GM12878 (cell line): ENCODE measurements around the gene C16orf74. TPM values are rescaled to one million over a fixed set of nuclear protein-coding genes. Genes with fewer than 3 reads are reported as not detected.

ENCODE experiments used
- ATAC-seq: fragments of 200-7000 bp; cut with Tn5 transposase; 3 replicates; pipeline ENCODE4 v1.9.1; 2020; ENCODE audit warnings: mild to moderate bottlenecking, moderate library complexity
- BruUV-seq: library from RNA; stranded (reverse); fragments of 400-500 nt; replicated peaks from 2 replicates; lab custom pipeline; 2021; lab: Mats Ljungman, UMichigan
- CTCF ChIA-PET: fragments of 300-600 bp; sonication (Branson Sonifier 250); formaldehyde crosslinking; extraction: SDS; loops from one replicate; lab custom pipeline; 2021; ENCODE audit warnings: inconsistent platforms; lab: Yijun Ruan, JAX
- POLR2A ChIA-PET: fragments of 350-600 bp; formaldehyde crosslinking; extraction: SDS; loops from one replicate; lab custom pipeline; 2021; ENCODE audit warnings: inconsistent platforms; lab: Charles Lee
- RAD21 ChIA-PET: fragments of 300-600 bp; sonication (Branson Sonifier 250); formaldehyde crosslinking; loops from one replicate; lab custom pipeline; 2023; ENCODE audit warnings: antibody characterized with exemption; ENCODE audit not compliant: unreplicated experiment; lab: Charles Lee
- SMC1A ChIA-PET: fragments of 300-600 bp; sonication (Branson Sonifier 250); formaldehyde crosslinking; loops from one replicate; lab custom pipeline; 2023; ENCODE audit not compliant: unreplicated experiment, uncharacterized antibody; lab: Charles Lee
- DNase-seq: peaks from one replicate; pipeline ENCODE4 v3.0.0-alpha.2; 2011; ENCODE audit warnings: low read depth, low spot score
- FAIRE-seq: peaks from 3 replicates; lab custom pipeline; 2011; peaks lifted over from hg19 to GRCh38; lab: Jason Lieb, UNC
- H2AFZ ChIP-seq: 2 replicates; pipeline ENCODE4 v1.6.0; 2011; ENCODE audit warnings: low read depth, low read length, control low read depth; ENCODE audit not compliant: control insufficient read depth
- H3K27ac ChIP-seq: 2 replicates; pipeline ENCODE4 v1.5.1; 2011; ENCODE audit warnings: control low read depth; ENCODE audit not compliant: control insufficient read depth, insufficient read depth
- H3K27me3 ChIP-seq, 2 experiments: replicated peaks in 1 of 2; 2 replicates each; pipeline versions ENCODE4 v1.6.0 to v1.6.1; 2011; ENCODE audit warnings: low read length in 1 of 2; ENCODE audit not compliant: control insufficient read depth in 2 of 2, insufficient read depth in 2 of 2
- H3K36me3 ChIP-seq, 2 experiments: 2 replicates each; pipeline ENCODE4 v1.5.1; 2011; ENCODE audit warnings: low read length in 1 of 2; ENCODE audit not compliant: control insufficient read depth in 2 of 2, insufficient read depth in 2 of 2
- H3K4me1 ChIP-seq: 2 replicates; pipeline ENCODE4 v1.6.1; 2011; ENCODE audit warnings: mild to moderate bottlenecking, low read length, moderate library complexity, mixed read lengths; ENCODE audit not compliant: control insufficient read depth, insufficient read depth
- H3K4me2 ChIP-seq: 2 replicates; pipeline ENCODE4 v1.6.0; 2011; ENCODE audit warnings: control low read depth; ENCODE audit not compliant: control insufficient read depth, insufficient read depth
- H3K4me3 ChIP-seq: fragments of 200-600 bp; sonication (generic); 2 replicates; pipeline ENCODE4 v1.5.1; 2016
- H3K79me2 ChIP-seq: 2 replicates; pipeline ENCODE4 v1.6.0; 2011; ENCODE audit warnings: low read length; ENCODE audit not compliant: control insufficient read depth, insufficient read depth
- H3K9ac ChIP-seq: 2 replicates; pipeline ENCODE4 v1.8.0; 2011; ENCODE audit warnings: low read length, control low read depth, mixed read lengths; ENCODE audit not compliant: control insufficient read depth, insufficient read depth
- H3K9me3 ChIP-seq: replicated peaks from 3 replicates; pipeline ENCODE4 v1.5.1; 2011; ENCODE audit warnings: mild to moderate bottlenecking, low read length; ENCODE audit not compliant: control insufficient read depth, insufficient read depth
- H4K20me1 ChIP-seq: 2 replicates; pipeline ENCODE4 v1.6.0; 2011; ENCODE audit not compliant: control insufficient read depth, insufficient read depth
- EGR1 ChIP-seq, 2 experiments: IDR thresholded peaks; 1 replicate in 1 of 2; 2 replicates in 1 of 2; pipeline ENCODE4 v1.6.1; 2011 to 2012; ENCODE audit warnings: low read depth in 2 of 2, low read length in 2 of 2, borderline replicate concordance in 1 of 2, mild to moderate bottlenecking in 1 of 2, moderate library complexity in 1 of 2
- GATAD2B ChIP-seq: fragments of 450-650 bp; conservative IDR thresholded peaks from 2 replicates; pipeline ENCODE4 v1.6.1; 2017; ENCODE audit warnings: low read depth, mild to moderate bottlenecking, moderate library complexity
- PBX3 ChIP-seq: IDR thresholded peaks from 2 replicates; pipeline ENCODE4 v1.6.1; 2011; ENCODE audit warnings: mild to moderate bottlenecking, low read depth, low read length, moderate library complexity; ENCODE audit not compliant: insufficient replicate concordance
- PKNOX1 ChIP-seq: fragments of 450-650 bp; IDR thresholded peaks from 2 replicates; pipeline ENCODE4 v1.6.1; 2016; ENCODE audit warnings: mild to moderate bottlenecking
- SMAD1 ChIP-seq: fragments of 450-650 bp; IDR thresholded peaks from 2 replicates; pipeline ENCODE4 v1.6.1; 2018; ENCODE audit warnings: mild to moderate bottlenecking, low read depth; ENCODE audit not compliant: partially characterized antibody
- TCF12 ChIP-seq: IDR thresholded peaks from 2 replicates; pipeline ENCODE4 v1.6.1; 2011; ENCODE audit warnings: low read depth, mild to moderate bottlenecking, low read length
- ZBTB33 ChIP-seq: fragments of 450-650 bp; IDR thresholded peaks from 2 replicates; pipeline ENCODE4 v1.6.1; 2017; ENCODE audit warnings: mild to moderate bottlenecking
- ZNF592 ChIP-seq: fragments of 450-650 bp; IDR thresholded peaks from 2 replicates; pipeline ENCODE4 v1.6.1; 2017; ENCODE audit warnings: mild to moderate bottlenecking, moderate library complexity
- WGBS: methylation state at CpG from one replicate; pipeline ENCODE4 v1.1.6; 2016; ENCODE audit warnings: low lambda C conversion rate; ENCODE audit not compliant: insufficient replicate concordance, insufficient coverage; ENCODE audit errors: missing lambda C conversion rate; 5-methylcytosine and 5-hydroxymethylcytosine counted together
- in situ Hi-C: fragments of 300-500 bp; cut with MboI; formaldehyde crosslinking; loops from 9 replicates; pipeline ENCODE4 v1.14.3; 2018; ENCODE audit warnings: mixed read lengths
- intact Hi-C: fragments of 100-400 bp; cut with micrococcal nuclease; formaldehyde crosslinking; loops from one replicate; pipeline ENCODE4 v1.14.2; 2022; ENCODE audit not compliant: unreplicated experiment
- polyA plus RNA-seq, 11 experiments: library from polyadenylated mRNA; depleted of rRNA in 4 of 11; unstranded in 6 of 11; stranded (reverse) in 5 of 11; fragments of >200 nt; fragmentation: Nextera tagmentation in 4 of 11; fragmentation: Illumina TruSeq in 1 of 11; extraction: Ambion mirVana in 4 of 11; extraction: Trizol in 1 of 11; gene quantifications; 1 replicate in 1 of 11; 2 replicates in 10 of 11; pipeline versions ENCODE4 v1.2.1 to v1.2.3, GENCODE V29; 2011 to 2016; ENCODE audit warnings: inconsistent platforms in 2 of 11, missing spikeins in 2 of 11, low read depth in 1 of 11
- total RNA-seq, 4 experiments: library from RNA; depleted of rRNA in 3 of 4; stranded (reverse); fragments of >200 nt in 3 of 4; fragmentation: Illumina TruSeq in 1 of 4; extraction: Trizol in 1 of 4; gene quantifications; 2 replicates each; pipeline versions ENCODE4 v1.2.1 to v1.2.3, GENCODE V29; 2013 to 2021

The C16orf74 gene
- total and polyA plus RNA-seq, 10 of the 15 experiments (the other 5 are each of a cell fraction or from before 2014, with no cell fraction given), result 0.23 to 20.1 (median 6.8) TPM

- Histone ChIP-seq H2AFZ (no peak overlapping the region), H3K9ac (no peak overlapping the region), H3K4me1 (no peaks in the 10 kb centered on the region), H3K4me3 (no peak overlapping the region)
- CTCF ChIA-PET, result interaction anchor here (1.2 kb wide), 1 partner anchor 8 kb away, joined by 4 read pairs; no protein-coding TSS in a partner anchor
- no peak for DNase-seq
- no peak for FAIRE-seq
- no TSS peak for BruUV-seq
- in situ Hi-C loops, result no loop called here
- WGBS, result 78% methylated on average over 8 of the region's 8 CpGs
- SMC1A ChIA-PET, result no interaction called here
- RAD21 ChIA-PET, result interaction anchor here (0.6 kb wide), 1 partner anchor 9 kb away, joined by 5 read pairs; no protein-coding TSS in a partner anchor
- TF ChIP-seq ZBTB33 (no peak), SMAD1 (no peak)
- TF ChIP-seq, all 136 proteins: peak for 0
- ATAC-seq, result no peak
- no peak overlapping the region for H3K27ac ChIP-seq
- POLR2A ChIA-PET, result no interaction called here
- no peaks in the 10 kb centered on the region for H3K79me2 ChIP-seq
- no peaks in the 10 kb centered on the region for H3K9me3 ChIP-seq
- no peaks in the 10 kb centered on the region for H3K36me3 ChIP-seq
- H4K20me1 ChIP-seq, result no peaks in the 10 kb centered on the region
- intact Hi-C loops, result no loop called here
- H3K27me3 ChIP-seq, result no peaks in the 10 kb centered on the region
- H3K4me2 ChIP-seq, result no peak overlapping the region
Observed at GRCh38 chr16:85767531-85767930, 16.6 kb upstream of the C16orf74 start.

GRCh38 chr16:85765767-85766166 lies 14.9 kb upstream of the C16orf74 start:
- H3K4me3 ChIP-seq, result no peak overlapping the region
- no peaks in the 10 kb centered on the region for H3K36me3 ChIP-seq
- ChIA-PET RAD21 (no interaction called here), CTCF (no interaction called here), SMC1A (no interaction called here), POLR2A (no interaction called here)
- no peaks in the 10 kb centered on the region for H4K20me1 ChIP-seq
- intact Hi-C loops, result no loop called here
- no TSS peak for BruUV-seq
- no peak for ATAC-seq
- no peaks in the 10 kb centered on the region for H3K4me1 ChIP-seq
- WGBS, result 46% methylated on average over 8 of the region's 8 CpGs
- no peak overlapping the region for H3K27ac ChIP-seq
- no peak for FAIRE-seq
- H3K4me2 ChIP-seq, result no peak overlapping the region
- in situ Hi-C loops, result no loop called here
- no peak overlapping the region for H2AFZ ChIP-seq
- H3K27me3 ChIP-seq, result no peaks in the 10 kb centered on the region
- H3K79me2 ChIP-seq, result no peaks in the 10 kb centered on the region
- H3K9ac ChIP-seq, result no peak overlapping the region
- no peaks in the 10 kb centered on the region for H3K9me3 ChIP-seq
- no peak for DNase-seq
- no peak for TF ChIP-seq EGR1 (IDR thresholded peaks at IDR 0.05; ENCODE audit: borderline replicate concordance in 1 of 2, low read depth in 2 of 2, low read length in 2 of 2)
- TF ChIP-seq TCF12, result no peak
- no peak for TF ChIP-seq ZNF592
- TF ChIP-seq GATAD2B, result no peak
- TF ChIP-seq PKNOX1, result no peak
- no peak for TF ChIP-seq PBX3
